Left kidney (tissue), 8 donors: ENCODE measurements around the gene ZNF408. TPM values are rescaled to one million over a fixed set of nuclear protein-coding genes. Genes with fewer than 3 reads are reported as not detected.
"Not testable (repeated sequence)": the region's sequence is repeated elsewhere in the genome, so short reads cannot be mapped to it uniquely, and the experiment has no call there.

ENCODE experiments used
- DNase-seq: peaks from one replicate; pipeline ENCODE4 v3.0.0-alpha.2; 2013
- long read RNA-seq, 8 donors: transcript quantifications; one replicate each; lab custom pipeline, GENCODE V29; 2026
- polyA plus RNA-seq: library from polyadenylated mRNA; unstranded; fragments of 120-200 nt; gene quantifications from one replicate; pipeline ENCODE4 v1.2.1, GENCODE V29; 2013; ENCODE audit not compliant: insufficient read length

Gene ZNF408
- polyA plus RNA-seq = 7.3 TPM
- long read RNA-seq, donor 1, transcript ZNF408-201 (5 exons, 2,442 nt) = major isoform, 8 of 11 reads
- long read RNA-seq, donor 1, partial matches to known transcripts = 0 of 11 reads
- long read RNA-seq, donor 1, other reads (novel, unspliced or antisense) = 0 of 11 reads
- long read RNA-seq, donor 2, transcript ZNF408-201 (5 exons, 2,442 nt) = major isoform, 9 of 11 reads
- long read RNA-seq, donor 2, partial matches to known transcripts = 0 of 11 reads
- long read RNA-seq, donor 2, other reads (novel, unspliced or antisense) = 0 of 11 reads
- long read RNA-seq, donor 3, transcript ZNF408-201 (5 exons, 2,442 nt) = major isoform, 7 of 9 reads
- long read RNA-seq, donor 3, partial matches to known transcripts = 0 of 9 reads
- long read RNA-seq, donor 3, other reads (novel, unspliced or antisense) = 0 of 9 reads
- long read RNA-seq, donor 4, partial matches to known transcripts = 0 of 2 reads
- long read RNA-seq, donor 4, other reads (novel, unspliced or antisense) = 0 of 2 reads
- long read RNA-seq, donor 5, partial matches to known transcripts = 0 of 3 reads
- long read RNA-seq, donor 5, other reads (novel, unspliced or antisense) = 0 of 3 reads
- long read RNA-seq, donor 6, partial matches to known transcripts = 0 of 5 reads
- long read RNA-seq, donor 6, other reads (novel, unspliced or antisense) = 0 of 5 reads
- long read RNA-seq, donor 7, transcript ZNF408-201 (5 exons, 2,442 nt) = major isoform, 5 of 19 reads
- long read RNA-seq, donor 7, partial matches to known transcripts = 13 of 19 reads
- long read RNA-seq, donor 7, other reads (novel, unspliced or antisense) = 0 of 19 reads
- long read RNA-seq, donor 8, partial matches to known transcripts = 0 of 2 reads
- long read RNA-seq, donor 8, other reads (novel, unspliced or antisense) = 0 of 2 reads

- peak; percentile 99 for DNase-seq
Measured at GRCh38 chr11:46700241-46701077, at the start of gene ZNF408, which contains the start of gene ARHGAP1. TSS of gene ZNF408 (plus strand) at chr11:46701031. CDS start at chr11:46701048, 17 bp downstream. TSS of gene ARHGAP1 (minus strand) at chr11:46700619. CDS start at chr11:46696107, 4,512 bp downstream.

GRCh38 chr11:46655631-46656030 is 45.2 kb upstream of the ZNF408 start:
- no peak for DNase-seq

- no peak for DNase-seq
Measured at GRCh38 chr11:46657186-46657585, 43.6 kb upstream of the ZNF408 start.

GRCh38 chr11:46658259-46658658 is 42.6 kb upstream of the ZNF408 start:
- no peak for DNase-seq

- DNase-seq = no peak
Measured at GRCh38 chr11:46659908-46660307, 40.9 kb upstream of the ZNF408 start.

- DNase-seq = no peak
Measured at GRCh38 chr11:46661836-46662235, 39.0 kb upstream of the ZNF408 start.

- no peak for DNase-seq
Measured at GRCh38 chr11:46662366-46662765, 38.5 kb upstream of the ZNF408 start.

GRCh38 chr11:46663277-46663940 is 37.4 kb upstream of the ZNF408 start:
- DNase-seq = no peak

GRCh38 chr11:46664612-46665011 is 36.2 kb upstream of the ZNF408 start:
- DNase-seq = no peak

GRCh38 chr11:46665356-46665755 is 35.5 kb upstream of the ZNF408 start:
- no peak for DNase-seq

- no peak for DNase-seq
Measured at GRCh38 chr11:46666516-46666915, 34.3 kb upstream of the ZNF408 start.

- no peak for DNase-seq
Measured at GRCh38 chr11:46667043-46667481, 33.8 kb upstream of the ZNF408 start.

- no peak for DNase-seq
Measured at GRCh38 chr11:46668480-46669085, 32.2 kb upstream of the ZNF408 start.

- no peak for DNase-seq
Measured at GRCh38 chr11:46669711-46670139, 31.1 kb upstream of the ZNF408 start.

GRCh38 chr11:46670521-46670920 is 30.3 kb upstream of the ZNF408 start:
- not testable (repeated sequence) for DNase-seq

GRCh38 chr11:46671958-46672315 is 28.9 kb upstream of the ZNF408 start:
- DNase-seq = no peak

GRCh38 chr11:46672381-46672839 is 28.4 kb upstream of the ZNF408 start:
- no peak for DNase-seq

- DNase-seq = no peak
Measured at GRCh38 chr11:46673713-46674462, 26.9 kb upstream of the ZNF408 start.

- DNase-seq = no peak
Measured at GRCh38 chr11:46674463-46675287, 26.2 kb upstream of the ZNF408 start.
